NK-92 (cell line): Measurements from ENCODE around the gene ZEB1.
"Not testable (repeated sequence)": the region's sequence is repeated elsewhere in the genome, so short reads cannot be mapped to it uniquely, and the experiment has no call there.

Experiments
- DNase-seq: peaks from one replicate; lab custom pipeline; 2025; ENCODE audit not compliant: unreplicated experiment; lab: John Stamatoyannopoulos, UW

ZEB1 gene

DNA sequence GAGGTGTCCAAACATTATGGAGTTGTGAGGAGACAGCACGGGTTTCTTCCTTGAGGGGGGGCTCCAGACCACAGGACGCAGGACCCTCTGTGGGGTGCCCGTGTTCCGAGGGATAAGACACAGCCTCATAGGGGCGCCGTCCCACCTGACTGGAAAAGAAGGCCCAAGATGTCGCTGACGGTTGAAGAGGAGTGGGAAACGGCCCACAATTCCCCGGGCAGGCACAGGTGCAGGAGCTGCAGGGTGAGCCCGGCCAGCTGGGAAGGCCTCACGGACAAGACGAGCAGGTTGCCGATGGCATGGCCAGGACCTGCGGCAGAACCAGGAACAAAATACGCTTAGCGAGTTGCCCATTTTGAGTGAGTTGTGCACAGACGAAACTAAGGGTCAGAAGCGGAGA lies 44.7 kb downstream of the ZEB1 start:
- not testable (repeated sequence) for DNase-seq

- DNase-seq, result not testable (repeated sequence)
These were observed 45.2 kb downstream of the ZEB1 start for GRCh38 chr10:31364238-31364637.

DNA sequence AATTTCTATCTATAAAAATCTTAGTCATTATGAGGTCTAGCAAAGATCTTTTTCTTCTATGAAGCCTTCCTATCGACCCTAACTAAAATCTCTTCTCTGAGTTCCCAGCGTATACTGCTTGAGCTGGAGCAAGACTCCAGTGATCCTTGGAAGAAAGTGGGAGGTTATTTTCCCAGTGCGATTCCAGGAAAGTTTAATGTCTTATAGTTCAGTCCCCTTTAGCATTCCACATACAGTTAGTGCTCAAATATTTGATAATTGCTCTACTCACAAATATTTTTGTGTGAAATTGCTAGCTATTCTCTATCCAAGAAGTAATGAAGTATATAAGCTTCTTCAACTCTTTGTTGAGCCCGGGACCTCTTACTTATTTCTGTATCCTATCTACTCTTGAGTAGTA lies 47.7 kb downstream of the ZEB1 start:
- no peak for DNase-seq

DNA sequence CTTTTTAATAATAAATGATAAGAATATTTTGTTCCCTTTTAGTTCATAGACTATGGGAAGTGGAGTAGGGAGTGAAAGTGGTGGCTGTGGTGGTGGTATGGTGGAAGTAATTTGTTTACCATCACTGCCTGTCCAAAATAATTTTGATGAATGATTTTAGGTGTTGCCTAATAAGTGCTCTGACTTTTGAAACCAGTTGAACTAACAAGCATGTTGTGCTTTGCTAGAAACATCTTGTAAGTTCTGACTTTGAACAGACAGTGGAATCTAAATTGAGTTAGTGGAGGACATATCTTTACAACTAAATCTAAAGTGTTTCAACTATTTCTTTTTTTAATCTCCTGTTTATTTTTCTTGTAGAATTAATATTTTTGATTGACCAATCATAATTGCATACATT lies 49.7 kb downstream of the ZEB1 start:
- no peak for DNase-seq

DNA sequence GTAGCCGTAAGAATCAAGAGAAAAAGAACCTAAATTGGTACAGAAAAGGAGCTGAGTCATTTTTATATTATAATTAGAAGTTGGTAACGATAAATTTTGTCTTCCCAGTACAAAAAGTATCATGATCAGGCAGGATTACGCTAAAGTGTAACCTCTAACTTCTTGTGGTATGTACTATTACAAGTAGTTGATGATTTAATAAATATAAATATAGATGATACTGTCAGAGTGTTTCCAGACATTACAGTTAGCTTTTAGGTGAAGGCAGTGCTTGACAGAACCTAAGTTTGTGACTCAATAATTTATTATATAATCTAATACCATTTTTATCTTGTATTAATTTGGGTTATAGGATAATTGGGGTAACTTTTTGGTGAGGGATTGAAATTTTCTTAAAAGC lies 53.4 kb downstream of the ZEB1 start:
- DNase-seq, result no peak

GRCh38 chr10:31374146-31374696 lies 55.2 kb downstream of the ZEB1 start:
- DNase-seq, result no peak

DNA sequence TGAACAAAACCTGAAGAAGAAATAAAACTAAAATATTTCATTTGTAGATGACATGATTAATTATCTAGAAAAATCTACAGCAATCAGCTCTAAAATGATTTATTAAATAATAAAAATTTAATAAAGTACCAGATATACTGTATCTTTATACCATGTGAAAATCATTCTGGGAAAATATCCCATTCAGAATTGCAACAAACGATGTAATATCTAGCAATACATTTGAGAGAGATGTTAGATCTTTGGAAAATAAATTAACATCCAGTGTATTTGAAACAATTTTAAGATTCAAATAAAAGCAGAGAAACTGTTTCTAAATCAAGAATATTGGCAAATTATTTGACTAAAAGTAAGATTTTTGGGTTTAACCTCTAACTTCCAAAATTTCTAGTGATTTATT lies 62.2 kb downstream of the ZEB1 start:
- no peak for DNase-seq

DNA sequence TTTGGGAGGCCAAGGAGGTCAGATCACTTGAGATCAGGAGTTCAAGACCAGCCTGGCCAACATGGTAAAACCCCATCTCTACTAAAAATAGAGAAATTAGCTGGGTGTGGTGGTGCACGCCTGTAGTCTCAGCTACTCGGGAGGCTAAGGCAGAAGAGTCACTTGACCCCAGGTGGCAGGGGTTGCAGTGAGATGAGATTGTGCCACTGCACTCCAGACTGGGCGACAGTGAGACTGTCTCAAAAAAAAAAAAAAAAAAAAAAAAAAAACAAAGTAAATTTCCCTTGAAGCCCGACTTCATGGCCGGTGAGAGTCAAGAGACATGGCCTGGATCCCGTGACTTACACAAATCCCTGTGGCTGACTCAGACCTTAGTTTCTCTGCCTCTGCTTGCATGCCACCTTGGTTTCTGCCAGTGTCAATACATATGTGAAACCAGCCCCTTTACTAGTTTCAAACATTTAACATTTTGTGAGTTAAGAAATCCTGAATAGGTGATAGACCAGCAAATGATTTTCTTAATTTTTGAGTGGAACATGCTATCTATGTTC lies 62.8 kb downstream of the ZEB1 start:
- DNase-seq, result no peak

- no peak for DNase-seq
These were observed 65.0 kb downstream of the ZEB1 start for GRCh38 chr10:31383810-31384588.

GRCh38 chr10:31384589-31384949 lies 65.6 kb downstream of the ZEB1 start:
- no peak for DNase-seq

GRCh38 chr10:31390804-31391203 lies 71.8 kb downstream of the ZEB1 start:
- no peak for DNase-seq

GRCh38 chr10:31393844-31394243 lies 74.8 kb downstream of the ZEB1 start:
- no peak for DNase-seq

DNA sequence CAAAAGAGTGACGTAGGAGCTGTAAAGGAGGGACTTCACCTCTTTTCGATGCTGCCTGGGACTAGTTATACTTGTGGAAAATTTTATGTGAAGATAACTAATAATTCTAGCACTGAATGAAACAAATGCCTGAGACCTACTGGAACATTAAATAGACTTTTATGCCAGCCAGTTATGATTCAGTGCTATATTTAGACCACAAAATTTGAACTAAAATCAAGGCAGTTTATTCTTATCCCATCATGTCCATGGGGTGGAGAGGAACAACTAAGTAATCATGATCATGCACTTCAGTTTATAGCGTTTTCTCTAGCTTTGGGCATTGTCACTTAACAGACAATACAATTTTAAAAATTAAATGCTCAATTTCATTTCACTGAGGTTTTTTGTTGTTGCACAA lies 76.7 kb downstream of the ZEB1 start:
- DNase-seq, result no peak

DNA sequence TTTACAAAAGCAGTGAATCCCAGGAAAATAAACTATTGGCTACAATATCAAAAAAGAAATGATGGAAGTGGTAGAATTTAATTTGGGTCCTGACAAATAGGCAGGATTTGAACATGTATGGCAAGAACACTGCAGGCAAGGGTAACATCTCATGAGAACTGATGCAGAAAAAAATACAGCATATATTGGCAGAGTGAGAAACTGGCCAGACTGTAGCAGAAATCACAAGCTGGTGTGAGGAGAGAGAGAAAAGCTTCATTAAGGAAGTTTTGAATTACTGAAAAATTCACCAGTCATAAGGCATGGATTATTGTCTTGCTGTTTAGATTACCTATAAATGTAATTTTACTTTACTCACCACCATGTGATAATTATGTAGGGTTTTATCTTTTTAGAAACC lies 77.4 kb downstream of the ZEB1 start:
- no peak for DNase-seq

DNA sequence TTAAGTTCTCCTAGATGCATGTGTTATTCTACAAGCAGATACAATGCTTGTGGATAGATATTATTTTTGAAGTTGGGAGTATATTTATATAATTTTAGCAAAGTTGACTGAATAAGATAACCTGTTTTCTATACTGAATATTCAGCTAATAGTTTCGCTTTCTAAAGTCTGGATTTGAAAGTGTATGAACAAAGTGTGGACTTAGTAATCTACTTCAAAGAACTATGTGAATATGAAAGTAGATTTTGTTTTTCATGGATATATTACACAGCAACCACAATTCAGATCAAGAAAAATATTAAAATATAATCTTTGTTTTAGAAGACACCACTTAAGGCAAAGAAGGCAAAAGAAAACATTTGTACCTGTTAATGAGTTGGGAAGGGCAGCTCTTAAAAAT lies 78.8 kb downstream of the ZEB1 start:
- no peak for DNase-seq

- no peak for DNase-seq
These were observed 80.2 kb downstream of the ZEB1 start for GRCh38 chr10:31399171-31399570.

DNA sequence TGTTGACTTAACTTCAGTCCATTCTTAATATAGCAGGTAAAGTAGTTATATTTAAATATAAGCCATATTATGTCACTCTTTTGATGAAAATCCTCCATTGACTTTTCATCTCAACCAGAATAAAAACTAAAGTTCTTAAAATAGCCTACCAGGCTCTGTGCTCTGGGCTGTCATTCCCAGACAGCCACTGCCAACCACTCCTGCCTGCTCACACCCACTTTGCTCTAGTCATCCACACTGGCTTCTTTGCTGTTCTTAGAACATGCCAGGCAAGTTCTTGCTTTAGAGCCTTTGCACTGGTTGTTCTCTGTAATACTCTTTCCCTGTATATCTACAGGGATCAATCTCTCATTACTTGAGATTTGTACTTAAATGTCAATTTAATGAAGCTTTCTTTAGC lies 80.6 kb downstream of the ZEB1 start:
- no peak for DNase-seq

GRCh38 chr10:31401287-31401686 lies 82.3 kb downstream of the ZEB1 start:
- no peak for DNase-seq

DNA sequence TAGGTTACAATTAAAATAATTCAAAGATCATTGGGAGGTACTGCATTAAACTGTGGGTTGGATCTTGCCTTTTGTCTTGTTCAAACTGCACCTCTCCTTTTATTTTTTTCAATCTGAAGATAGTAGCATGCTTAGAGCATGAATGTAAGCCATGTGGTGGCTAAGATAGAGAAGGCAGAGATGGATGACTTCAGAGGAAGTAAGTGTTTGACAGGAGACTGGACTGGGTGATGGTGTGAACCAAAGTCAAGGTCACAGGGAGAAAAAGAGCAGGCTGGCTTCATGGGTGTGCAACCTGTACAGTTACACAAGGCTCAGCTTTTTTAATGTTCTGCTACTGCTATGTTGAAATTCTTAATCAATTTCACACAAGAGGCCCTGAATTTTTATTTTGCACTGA lies 85.6 kb downstream of the ZEB1 start:
- no peak for DNase-seq

DNA sequence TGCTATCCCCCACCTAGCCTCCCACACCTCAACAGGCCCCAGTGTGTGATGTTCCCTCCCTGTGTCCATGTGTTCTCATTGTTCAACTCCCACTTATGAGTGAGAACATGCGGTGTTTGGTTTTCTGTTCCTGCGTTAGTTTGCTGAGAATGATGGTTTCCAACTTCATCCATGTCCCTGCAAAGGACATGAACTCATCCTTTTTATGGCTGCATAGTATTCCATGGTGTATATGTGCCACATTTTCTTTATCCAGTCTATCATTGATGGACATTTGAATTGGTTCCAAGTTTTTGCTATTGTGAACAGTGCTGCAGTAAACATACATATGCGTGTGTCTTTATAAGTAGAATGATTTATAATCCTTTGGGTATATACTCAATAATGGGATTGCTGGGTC lies 86.8 kb downstream of the ZEB1 start:
- DNase-seq, result not testable (repeated sequence)

- DNase-seq, result not testable (repeated sequence)
These were observed 93.4 kb downstream of the ZEB1 start for GRCh38 chr10:31412397-31412796.

DNA sequence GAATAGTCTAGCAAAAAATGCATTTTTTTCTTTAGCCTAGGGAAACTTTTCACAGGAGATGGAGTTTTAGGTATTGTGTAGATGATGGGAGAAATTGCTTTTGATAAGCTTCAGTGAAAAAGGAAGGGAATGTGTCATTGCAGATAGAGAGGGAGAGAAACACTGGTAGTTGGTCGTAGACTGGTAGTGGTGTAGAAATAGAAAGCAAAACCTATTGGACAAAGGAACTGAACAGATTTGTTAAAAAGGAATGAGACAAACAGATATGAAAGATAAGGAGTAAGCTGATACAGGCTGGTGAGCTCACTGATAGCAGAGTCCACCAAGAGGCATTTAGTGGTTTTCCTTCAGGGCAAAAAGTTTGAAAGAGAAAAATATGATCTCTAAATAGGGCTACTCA lies 94.3 kb downstream of the ZEB1 start:
- no peak for DNase-seq

DNA sequence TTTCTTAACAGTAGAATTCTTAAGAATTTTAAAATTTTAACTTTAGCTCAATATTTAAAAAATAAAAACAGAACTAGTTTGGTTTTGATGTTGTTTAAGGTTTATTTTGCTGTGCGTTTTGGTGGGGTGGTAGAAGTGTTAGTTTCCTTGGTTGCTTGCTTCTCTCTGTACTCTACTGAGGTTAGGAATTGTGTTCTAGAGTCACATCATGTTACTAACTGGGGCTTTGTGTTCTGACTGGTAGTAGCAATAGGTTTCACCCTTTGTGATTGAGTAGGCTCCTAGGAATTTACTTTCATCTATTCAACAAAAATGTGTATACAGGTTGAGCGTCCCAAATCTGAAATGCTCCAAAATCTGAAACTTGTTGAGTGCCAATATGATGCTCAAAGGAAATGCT lies 99.5 kb downstream of the ZEB1 start:
- no peak for DNase-seq
